DND-41 (cell line): Measurements from ENCODE around the gene ARL16.

Source experiments
- EZH2 ChIP-seq: IDR thresholded peaks from 3 replicates; pipeline ENCODE4 v1.6.1; 2012; ENCODE audit warnings: borderline replicate concordance, low read depth, mild to moderate bottlenecking, moderate library complexity, low read length, inconsistent platforms; ENCODE audit not compliant: severe bottlenecking
- TF ChIP-seq, protein P1 (sequence below): IDR thresholded peaks from 2 replicates; pipeline ENCODE4 v1.5.1; 2012; ENCODE audit warnings: borderline replicate concordance, low read length, moderate library complexity, mild to moderate bottlenecking; ENCODE audit not compliant: poor library complexity, severe bottlenecking; ENCODE audit errors: extremely low read depth

DNA sequence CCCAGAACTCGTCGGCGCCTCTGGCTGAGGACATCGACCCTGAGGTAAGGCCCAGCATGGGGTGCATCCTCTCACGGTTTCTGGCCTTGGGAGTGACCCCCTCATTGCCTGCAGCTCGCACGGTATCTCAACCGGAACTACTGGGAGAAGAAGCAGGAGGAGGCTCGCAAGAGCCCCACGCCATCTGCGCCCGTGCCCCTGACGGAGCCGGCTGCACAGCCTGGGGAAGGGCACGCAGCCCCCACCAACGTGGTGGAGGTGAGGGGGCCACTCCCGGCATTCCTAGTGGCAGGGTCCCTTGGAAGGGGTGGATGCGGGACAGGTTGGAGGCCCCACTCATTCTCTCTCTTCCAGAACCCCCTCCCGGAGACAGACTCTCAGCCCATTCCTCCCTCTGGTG lies 11.2 kb upstream of the ARL16 start:
- TF ChIP-seq, protein P1, sequence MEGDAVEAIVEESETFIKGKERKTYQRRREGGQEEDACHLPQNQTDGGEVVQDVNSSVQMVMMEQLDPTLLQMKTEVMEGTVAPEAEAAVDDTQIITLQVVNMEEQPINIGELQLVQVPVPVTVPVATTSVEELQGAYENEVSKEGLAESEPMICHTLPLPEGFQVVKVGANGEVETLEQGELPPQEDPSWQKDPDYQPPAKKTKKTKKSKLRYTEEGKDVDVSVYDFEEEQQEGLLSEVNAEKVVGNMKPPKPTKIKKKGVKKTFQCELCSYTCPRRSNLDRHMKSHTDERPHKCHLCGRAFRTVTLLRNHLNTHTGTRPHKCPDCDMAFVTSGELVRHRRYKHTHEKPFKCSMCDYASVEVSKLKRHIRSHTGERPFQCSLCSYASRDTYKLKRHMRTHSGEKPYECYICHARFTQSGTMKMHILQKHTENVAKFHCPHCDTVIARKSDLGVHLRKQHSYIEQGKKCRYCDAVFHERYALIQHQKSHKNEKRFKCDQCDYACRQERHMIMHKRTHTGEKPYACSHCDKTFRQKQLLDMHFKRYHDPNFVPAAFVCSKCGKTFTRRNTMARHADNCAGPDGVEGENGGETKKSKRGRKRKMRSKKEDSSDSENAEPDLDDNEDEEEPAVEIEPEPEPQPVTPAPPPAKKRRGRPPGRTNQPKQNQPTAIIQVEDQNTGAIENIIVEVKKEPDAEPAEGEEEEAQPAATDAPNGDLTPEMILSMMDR = no peak
- TF ChIP-seq EZH2 = no peak
